Caki2 (cell line): ENCODE results near the gene N4BP2L1. TPM values are rescaled to one million over a fixed set of nuclear protein-coding genes. Genes with fewer than 3 reads are reported as not detected.
A peak's percentile ranks its signal among the peaks of the same experiment; 100 is the strongest.

Source experiments
- DNase-seq: peaks from one replicate; pipeline ENCODE4 v3.0.0-alpha.2; 2015; ENCODE audit warnings: low read depth
- in situ Hi-C: cut with HindIII; loops from 2 replicates; pipeline ENCODE4 v1.10.0; 2016; ENCODE audit warnings: low sequenced_read_pairs, low pct_unique_long_range_greater_than_20kb, mixed read lengths
- total RNA-seq: library from RNA; depleted of rRNA; stranded (reverse); fragments of >200 nt; shearing (Covaris generic); gene quantifications from 2 replicates; pipeline ENCODE4 v1.2.3, GENCODE V29; 2014; ENCODE audit warnings: low replicate concordance

The N4BP2L1 gene
- total RNA-seq, 1 experiment from 2014 or later, result 1.1 TPM

GRCh38 chr13:32445461-32445860 is 17.5 kb upstream of the N4BP2L1 start:
- DNase-seq, result no peak
- in situ Hi-C loops, result no loop called here

- no peak for DNase-seq
- in situ Hi-C loops, result no loop called here
Observed at GRCh38 chr13:32443111-32443510, 15.2 kb upstream of the N4BP2L1 start.

GRCh38 chr13:32438871-32439270 is 10.9 kb upstream of the N4BP2L1 start:
- in situ Hi-C loops, result no loop called here
- no peak for DNase-seq

GRCh38 chr13:32432856-32433255 is 4.9 kb upstream of the N4BP2L1 start:
- no peak for DNase-seq
- in situ Hi-C loops, result no loop called here

GRCh38 chr13:32431361-32431760 is 3.4 kb upstream of the N4BP2L1 start:
- in situ Hi-C loops, result no loop called here

GRCh38 chr13:32430018-32430747 is 2.3 kb upstream of the N4BP2L1 start:
- in situ Hi-C loops, result no loop called here
- DNase-seq, result no peak

More at GRCh38 chr13:32431361-32431760, 3.4 kb upstream of the N4BP2L1 start:
- DNase-seq, result no peak

- in situ Hi-C loops, result no loop called here
- DNase-seq, result no peak
Observed at GRCh38 chr13:32429433-32429909, 1.5 kb upstream of the N4BP2L1 start.

- in situ Hi-C loops, result no loop called here
- no peak for DNase-seq
Observed at GRCh38 chr13:32428581-32429432, 877 bp upstream of the N4BP2L1 start.

GRCh38 chr13:32426990-32427851 is 709 bp downstream of the N4BP2L1 start:
- no peak for DNase-seq
- in situ Hi-C loops, result no loop called here

- DNase-seq, result peak; percentile 28
- in situ Hi-C loops, result no loop called here
Observed at GRCh38 chr13:32426191-32426989, 1.5 kb downstream of the N4BP2L1 start.

- DNase-seq, result no peak
- in situ Hi-C loops, result no loop called here
Observed at GRCh38 chr13:32425158-32425557, 2.8 kb downstream of the N4BP2L1 start.

- no peak for DNase-seq
- in situ Hi-C loops, result no loop called here
Observed at GRCh38 chr13:32423592-32423991, 4.3 kb downstream of the N4BP2L1 start.

- in situ Hi-C loops, result no loop called here
- DNase-seq, result no peak
Observed at GRCh38 chr13:32419862-32420261, 8.1 kb downstream of the N4BP2L1 start.

- in situ Hi-C loops, result no loop called here
- no peak for DNase-seq
Observed at GRCh38 chr13:32417995-32418394, 9.9 kb downstream of the N4BP2L1 start.

GRCh38 chr13:32415019-32415418 is 12.9 kb downstream of the N4BP2L1 start:
- DNase-seq, result no peak
- in situ Hi-C loops, result no loop called here

- in situ Hi-C loops, result no loop called here
- DNase-seq, result no peak
Observed at GRCh38 chr13:32414580-32414979, 13.3 kb downstream of the N4BP2L1 start.

- in situ Hi-C loops, result no loop called here
- no peak for DNase-seq
Observed at GRCh38 chr13:32413284-32413683, 14.6 kb downstream of the N4BP2L1 start.
